ENCODE data around the gene PUS7.

Gene PUS7

GRCh38 chr7:105408791-105409410, 113.2 kb downstream of the PUS7 start:
- DNase-seq, result no peak
- in situ Hi-C loops (cut with MboI; ENCODE audit: low pct_unique_long_range_greater_than_20kb, low sequenced_read_pairs), result no loop called here

All from KBM-7 (cell line).